ENCODE results near the gene GIMAP1.

GIMAP1 gene

GRCh38 chr7:150742286-150742968 lies 26.0 kb downstream of the GIMAP1 start:
- H3K27ac ChIP-seq = no peak overlapping the region
- TF ChIP-seq ZFX (IDR thresholded peaks at IDR 0.05; ENCODE audit: borderline replicate concordance) = no peak
- TF ChIP-seq CTCF (IDR thresholded peaks at IDR 0.05) = no peak

- TF ChIP-seq CTCF (IDR thresholded peaks at IDR 0.05) (no peak), ZFX (IDR thresholded peaks at IDR 0.05; ENCODE audit: borderline replicate concordance) (no peak)
- no peak overlapping the region for H3K27ac ChIP-seq
These were observed 27.7 kb downstream of the GIMAP1 start for GRCh38 chr7:150744041-150744656.

- H3K27ac ChIP-seq = no peak overlapping the region
- TF ChIP-seq ZFX (IDR thresholded peaks at IDR 0.05; ENCODE audit: borderline replicate concordance) (no peak), CTCF (IDR thresholded peaks at IDR 0.05) (no peak)
These were observed 28.7 kb downstream of the GIMAP1 start for GRCh38 chr7:150745086-150745485.

- H3K27ac ChIP-seq = no peak overlapping the region
- TF ChIP-seq ZFX (IDR thresholded peaks at IDR 0.05; ENCODE audit: borderline replicate concordance) (no peak), CTCF (IDR thresholded peaks at IDR 0.05) (no peak)
These were observed 29.5 kb downstream of the GIMAP1 start for GRCh38 chr7:150745876-150746275.

GRCh38 chr7:150746921-150747320 lies 30.5 kb downstream of the GIMAP1 start:
- no peak overlapping the region for H3K27ac ChIP-seq
- TF ChIP-seq ZFX (IDR thresholded peaks at IDR 0.05; ENCODE audit: borderline replicate concordance) (no peak), CTCF (IDR thresholded peaks at IDR 0.05) (no peak)

GRCh38 chr7:150748376-150748775 lies 32.0 kb downstream of the GIMAP1 start:
- TF ChIP-seq ZFX (IDR thresholded peaks at IDR 0.05; ENCODE audit: borderline replicate concordance) = no peak
- no peak for TF ChIP-seq CTCF (IDR thresholded peaks at IDR 0.05)
- no peak overlapping the region for H3K27ac ChIP-seq

GRCh38 chr7:150751702-150752101 lies 35.3 kb downstream of the GIMAP1 start:
- no peak overlapping the region for H3K27ac ChIP-seq
- TF ChIP-seq CTCF (IDR thresholded peaks at IDR 0.05) = no peak
- no peak for TF ChIP-seq ZFX (IDR thresholded peaks at IDR 0.05; ENCODE audit: borderline replicate concordance)
